ENCODE data around the gene LRP8.
A peak's percentile ranks its signal among the peaks of the same experiment; 100 is the strongest.

LRP8 gene

GRCh38 chr1:53321366-53321765 lies 6.5 kb downstream of the LRP8 start:
- DNase-seq: no peak

- no peak for DNase-seq
Observed at GRCh38 chr1:53320646-53321045, 7.2 kb downstream of the LRP8 start.

- peak; percentile 5 for DNase-seq
Observed at GRCh38 chr1:53319296-53320101, 8.4 kb downstream of the LRP8 start.

- DNase-seq: no peak
Observed at GRCh38 chr1:53317646-53318539, 10.0 kb downstream of the LRP8 start.

- DNase-seq: no peak
Observed at GRCh38 chr1:53316766-53317581, 10.9 kb downstream of the LRP8 start.

- no peak for DNase-seq
Observed at GRCh38 chr1:53316424-53316765, 11.5 kb downstream of the LRP8 start.

GRCh38 chr1:53315456-53316423 lies 12.1 kb downstream of the LRP8 start:
- DNase-seq: no peak

GRCh38 chr1:53315046-53315445 lies 12.8 kb downstream of the LRP8 start:
- DNase-seq: no peak

GRCh38 chr1:53314606-53315005 lies 13.3 kb downstream of the LRP8 start:
- no peak for DNase-seq

GRCh38 chr1:53314096-53314495 lies 13.8 kb downstream of the LRP8 start:
- DNase-seq: no peak

GRCh38 chr1:53313556-53313955 lies 14.3 kb downstream of the LRP8 start:
- no peak for DNase-seq

GRCh38 chr1:53311702-53312305 lies 16.1 kb downstream of the LRP8 start:
- no peak for DNase-seq

GRCh38 chr1:53310847-53311681 lies 16.8 kb downstream of the LRP8 start:
- DNase-seq: no peak

GRCh38 chr1:53309802-53310201 lies 18.1 kb downstream of the LRP8 start:
- no peak for DNase-seq

- no peak for DNase-seq
Observed at GRCh38 chr1:53308506-53308905, 19.4 kb downstream of the LRP8 start.

- no peak for DNase-seq
Observed at GRCh38 chr1:53307037-53307436, 20.8 kb downstream of the LRP8 start.

- DNase-seq: no peak
Observed at GRCh38 chr1:53306168-53306567, 21.7 kb downstream of the LRP8 start.

- DNase-seq: no peak
Observed at GRCh38 chr1:53305650-53306049, 22.2 kb downstream of the LRP8 start.

GRCh38 chr1:53304527-53304926 lies 23.3 kb downstream of the LRP8 start:
- DNase-seq: no peak

GRCh38 chr1:53303726-53304515 lies 23.9 kb downstream of the LRP8 start:
- DNase-seq: no peak
